Adipocyte (in vitro differentiated cells): ENCODE measurements around the gene DIP2B.

Source experiments
- DNase-seq: peaks from one replicate; pipeline ENCODE4 v3.0.0-alpha.2; 2015; ENCODE audit warnings: low read depth
- H3K27me3 ChIP-seq: replicated peaks from 2 replicates; pipeline ENCODE4 v1.7.0; 2013; ENCODE audit warnings: mild to moderate bottlenecking, low read length, moderate library complexity; ENCODE audit not compliant: control insufficient read depth, insufficient read depth
- H3K36me3 ChIP-seq: 2 replicates; pipeline ENCODE4 v1.7.0; 2013; ENCODE audit warnings: low read length, mild to moderate bottlenecking, moderate library complexity; ENCODE audit not compliant: control insufficient read depth, insufficient read depth, severe bottlenecking
- H3K4me1 ChIP-seq: 2 replicates; pipeline ENCODE4 v1.7.0; 2013; ENCODE audit warnings: mild to moderate bottlenecking, low read length, moderate library complexity; ENCODE audit not compliant: control insufficient read depth, insufficient read depth
- H3K4me3 ChIP-seq: 2 replicates; pipeline ENCODE4 v1.7.0; 2013; ENCODE audit warnings: mild to moderate bottlenecking, low read length, moderate library complexity
- H3K9ac ChIP-seq: 2 replicates; pipeline ENCODE4 v1.7.0; 2013; ENCODE audit warnings: mild to moderate bottlenecking, low read length, moderate library complexity
- H3K9me3 ChIP-seq: 2 replicates; pipeline ENCODE4 v1.7.0; 2013; ENCODE audit warnings: mild to moderate bottlenecking, low read length, moderate library complexity; ENCODE audit not compliant: control insufficient read depth

DIP2B gene

GRCh38 chr12:50579757-50580267, 75.0 kb downstream of the DIP2B start:
- DNase-seq = no peak
- H3K9ac ChIP-seq = no peak overlapping the region
- no peaks in the 10 kb centered on the region for H3K9me3 ChIP-seq
- no peaks in the 10 kb centered on the region for H3K36me3 ChIP-seq
- H3K4me3 ChIP-seq = no peak overlapping the region
- peaks cover 16% of the 10 kb centered on the region for H3K4me1 ChIP-seq
- H3K27me3 ChIP-seq = no peaks in the 10 kb centered on the region

GRCh38 chr12:50580436-50580835, 75.7 kb downstream of the DIP2B start:
- no peak overlapping the region for H3K9ac ChIP-seq
- H3K4me1 ChIP-seq = peaks cover 9% of the 10 kb centered on the region
- H3K36me3 ChIP-seq = no peaks in the 10 kb centered on the region
- H3K4me3 ChIP-seq = no peak overlapping the region
- H3K27me3 ChIP-seq = no peaks in the 10 kb centered on the region
- DNase-seq = no peak
- no peaks in the 10 kb centered on the region for H3K9me3 ChIP-seq

GRCh38 chr12:50581226-50582184, 76.7 kb downstream of the DIP2B start:
- Histone ChIP-seq H3K27me3 (no peaks in the 10 kb centered on the region), H3K9me3 (no peaks in the 10 kb centered on the region)

GRCh38 chr12:50584135-50584534, 79.3 kb downstream of the DIP2B start:
- H3K36me3 ChIP-seq = no peaks in the 10 kb centered on the region
- H3K9me3 ChIP-seq = no peaks in the 10 kb centered on the region
- peaks cover 7% of the 10 kb centered on the region for H3K4me1 ChIP-seq
- no peak overlapping the region for H3K4me3 ChIP-seq
- no peaks in the 10 kb centered on the region for H3K27me3 ChIP-seq
- H3K9ac ChIP-seq = no peak overlapping the region
- DNase-seq = no peak

More at GRCh38 chr12:50581226-50582184, 76.7 kb downstream of the DIP2B start:
- Histone ChIP-seq H3K4me1 (peaks cover 7% of the 10 kb centered on the region), H3K4me3 (no peak overlapping the region), H3K36me3 (no peaks in the 10 kb centered on the region), H3K9ac (no peak overlapping the region)
- peak; percentile 45 for DNase-seq

- no peak overlapping the region for H3K4me3 ChIP-seq
- no peaks in the 10 kb centered on the region for H3K4me1 ChIP-seq
- peak; percentile 74 for DNase-seq
These were observed 85.1 kb downstream of the DIP2B start for GRCh38 chr12:50589650-50590435.

GRCh38 chr12:50590869-50591268, 86.1 kb downstream of the DIP2B start:
- H3K9me3 ChIP-seq = no peaks in the 10 kb centered on the region
- H3K4me1 ChIP-seq = no peaks in the 10 kb centered on the region
- no peak overlapping the region for H3K9ac ChIP-seq
- DNase-seq = no peak
- no peaks in the 10 kb centered on the region for H3K36me3 ChIP-seq
- H3K27me3 ChIP-seq = no peaks in the 10 kb centered on the region
- H3K4me3 ChIP-seq = no peak overlapping the region

More at GRCh38 chr12:50589650-50590435, 85.1 kb downstream of the DIP2B start:
- H3K27me3 ChIP-seq = no peaks in the 10 kb centered on the region
- no peaks in the 10 kb centered on the region for H3K9me3 ChIP-seq
- H3K36me3 ChIP-seq = no peaks in the 10 kb centered on the region
- no peak overlapping the region for H3K9ac ChIP-seq

GRCh38 chr12:50595667-50596066, 90.9 kb downstream of the DIP2B start:
- Histone ChIP-seq H3K36me3 (no peaks in the 10 kb centered on the region), H3K9me3 (no peaks in the 10 kb centered on the region), H3K4me3 (no peak overlapping the region), H3K9ac (no peak overlapping the region), H3K27me3 (no peaks in the 10 kb centered on the region), H3K4me1 (peaks cover 14% of the 10 kb centered on the region)
- DNase-seq = no peak

GRCh38 chr12:50597200-50598195, 92.7 kb downstream of the DIP2B start:
- H3K36me3 ChIP-seq = no peaks in the 10 kb centered on the region
- H3K9ac ChIP-seq = peak overlapping the region; percentile 27
- peak overlapping the region; percentile 0 for H3K4me3 ChIP-seq
- DNase-seq = peak; percentile 71
- H3K27me3 ChIP-seq = no peaks in the 10 kb centered on the region
- H3K9me3 ChIP-seq = no peaks in the 10 kb centered on the region
- peaks cover 14% of the 10 kb centered on the region for H3K4me1 ChIP-seq

GRCh38 chr12:50598321-50598862, 93.6 kb downstream of the DIP2B start:
- peak overlapping the region; percentile 27 for H3K9ac ChIP-seq
- no peaks in the 10 kb centered on the region for H3K27me3 ChIP-seq
- no peaks in the 10 kb centered on the region for H3K9me3 ChIP-seq
- H3K4me1 ChIP-seq = peaks cover 18% of the 10 kb centered on the region
- H3K36me3 ChIP-seq = no peaks in the 10 kb centered on the region
- H3K4me3 ChIP-seq = no peak overlapping the region
- DNase-seq = no peak

GRCh38 chr12:50599366-50600095, 94.7 kb downstream of the DIP2B start:
- Histone ChIP-seq H3K4me3 (no peak overlapping the region), H3K4me1 (peaks cover 29% of the 10 kb centered on the region), H3K9ac (no peak overlapping the region), H3K27me3 (no peaks in the 10 kb centered on the region), H3K36me3 (no peaks in the 10 kb centered on the region), H3K9me3 (no peaks in the 10 kb centered on the region)
- no peak for DNase-seq
